H1 (cell line): ENCODE data around the gene PSMB9. TPM values are rescaled to one million over a fixed set of nuclear protein-coding genes. Genes with fewer than 3 reads are reported as not detected.

Source experiments
- CTCF ChIA-PET: fragments of 300-600 bp; sonication (Branson Sonifier 250); formaldehyde crosslinking; loops from one replicate; lab custom pipeline; 2021; ENCODE audit not compliant: partially characterized antibody; lab: Charles Lee
- POLR2A ChIA-PET: fragments of 300-600 bp; sonication (Branson Sonifier 250); formaldehyde crosslinking; loops from one replicate; lab custom pipeline; 2021; ENCODE audit warnings: inconsistent platforms; ENCODE audit not compliant: partially characterized antibody; lab: Charles Lee
- DNase-seq, 2 experiments: peaks; one replicate each; pipeline versions ENCODE4 v3.0.0 to v3.0.0-alpha.2; 2010 to 2022; ENCODE audit warnings: low spot score in 2 of 2, low read depth in 1 of 2, mixed read lengths in 1 of 2
- FAIRE-seq: peaks from 2 replicates; lab custom pipeline; 2011; peaks lifted over from hg19 to GRCh38; lab: Jason Lieb, UNC
- H2AFZ ChIP-seq: 2 replicates; pipeline ENCODE4 v1.8.1; 2012; ENCODE audit warnings: low read length, inconsistent platforms
- H2AK5ac ChIP-seq: 2 replicates; pipeline ENCODE4 v1.6.1; 2013; ENCODE audit warnings: low read depth, low read length
- H2BK120ac ChIP-seq: replicated peaks from 2 replicates; pipeline ENCODE3; 2013; ENCODE audit warnings: low read depth, low read length, inconsistent platforms
- H2BK12ac ChIP-seq: 2 replicates; pipeline ENCODE4 v1.6.1; 2013; ENCODE audit warnings: low read depth, low read length
- H2BK15ac ChIP-seq: 2 replicates; pipeline ENCODE4 v1.6.1; 2013; ENCODE audit warnings: low read length
- H2BK20ac ChIP-seq: 2 replicates; pipeline ENCODE4 v1.6.1; 2013; ENCODE audit warnings: low read length
- H2BK5ac ChIP-seq: 2 replicates; pipeline ENCODE4 v1.6.1; 2013; ENCODE audit warnings: low read depth, low read length
- H3K14ac ChIP-seq: 2 replicates; pipeline ENCODE4 v1.6.1; 2013; ENCODE audit warnings: inconsistent platforms; ENCODE audit not compliant: insufficient read length
- H3K18ac ChIP-seq: 2 replicates; pipeline ENCODE4 v1.6.1; 2013; ENCODE audit warnings: low read length; ENCODE audit errors: extremely low read depth
- H3K23ac ChIP-seq: 2 replicates; pipeline ENCODE4 v1.6.1; 2013; ENCODE audit warnings: inconsistent platforms; ENCODE audit not compliant: insufficient read length
- H3K23me2 ChIP-seq: 2 replicates; pipeline ENCODE4 v1.6.1; 2013; ENCODE audit warnings: low read depth, low read length
- H3K27ac ChIP-seq: 2 replicates; pipeline ENCODE4 v1.6.1; 2011; ENCODE audit warnings: low read depth, low read length, inconsistent platforms
- H3K27me3 ChIP-seq, 4 experiments: replicated peaks in 1 of 4; 1 replicate in 1 of 4; 2 replicates in 3 of 4; pipeline versions ENCODE4 v1.6.1 to v1.8.1; 2011 to 2013; ENCODE audit warnings: low read length in 3 of 4, mild to moderate bottlenecking in 3 of 4, inconsistent platforms in 2 of 4, mixed read lengths in 2 of 4, moderate library complexity in 1 of 4; ENCODE audit not compliant: control insufficient read depth in 3 of 4, insufficient read depth in 3 of 4; ENCODE audit errors: extremely low read depth in 1 of 4
- H3K36me3 ChIP-seq, 4 experiments: 2 replicates each; pipeline versions ENCODE4 v1.6.1 to v1.8.1; 2011 to 2013; ENCODE audit warnings: mild to moderate bottlenecking in 4 of 4, low read length in 3 of 4, moderate library complexity in 2 of 4, control low read depth in 1 of 4, inconsistent platforms in 1 of 4; ENCODE audit not compliant: insufficient read depth in 4 of 4, control insufficient read depth in 2 of 4
- H3K4ac ChIP-seq: replicated peaks from 2 replicates; pipeline ENCODE3; 2013; ENCODE audit warnings: low read length, low read depth, mixed read lengths, inconsistent platforms; ENCODE audit not compliant: insufficient read length
- H3K4me1 ChIP-seq, 4 experiments: replicated peaks in 1 of 4; 1 replicate in 1 of 4; 2 replicates in 3 of 4; pipeline versions ENCODE4 v1.6.1 to v1.8.1; 2011 to 2013; ENCODE audit warnings: low read length in 3 of 4, inconsistent platforms in 2 of 4, mixed read lengths in 1 of 4; ENCODE audit not compliant: insufficient read depth in 4 of 4, control insufficient read depth in 3 of 4
- H3K4me2 ChIP-seq, 2 experiments: 2 replicates each; pipeline versions ENCODE4 v1.6.1 to v1.8.1; 2011 to 2013; ENCODE audit warnings: low read depth in 2 of 2, low read length in 2 of 2, control low read depth in 1 of 2, inconsistent platforms in 1 of 2, mild to moderate bottlenecking in 1 of 2; ENCODE audit not compliant: insufficient read depth in 1 of 2
- H3K4me3 ChIP-seq, 4 experiments: fragments of 200-600, 300-600 bp in 1 of 4; sonication (generic), shearing (Covaris generic), sonication (Bioruptor Twin) in 1 of 4; 2 replicates each; pipeline versions ENCODE4 v1.5.1 to v1.8.1; 2011 to 2016; ENCODE audit warnings: low read length in 4 of 4, low read depth in 3 of 4, control low read depth in 2 of 4, inconsistent platforms in 2 of 4, mild to moderate bottlenecking in 2 of 4, mixed read lengths in 1 of 4, moderate library complexity in 1 of 4; ENCODE audit not compliant: insufficient read depth in 2 of 4; ENCODE audit errors: extremely low read depth in 1 of 4
- H3K56ac ChIP-seq: replicated peaks from 2 replicates; pipeline ENCODE3; 2013; ENCODE audit warnings: low read depth, mild to moderate bottlenecking, mixed read lengths, low read length, inconsistent platforms; ENCODE audit not compliant: insufficient read length
- H3K79me1 ChIP-seq: 2 replicates; pipeline ENCODE4 v1.6.1; 2013; ENCODE audit warnings: low read depth, low read length, control low read depth
- H3K79me2 ChIP-seq, 2 experiments: 2 replicates each; pipeline versions ENCODE4 v1.6.1 to v1.8.1; 2012 to 2013; ENCODE audit warnings: low read length in 2 of 2, mild to moderate bottlenecking in 2 of 2, inconsistent platforms in 1 of 2; ENCODE audit not compliant: insufficient read depth in 2 of 2, control insufficient read depth in 1 of 2
- H3K9ac ChIP-seq, 4 experiments: replicated peaks in 1 of 4; 1 replicate in 1 of 4; 2 replicates in 3 of 4; pipeline versions ENCODE4 v1.6.1 to v1.8.1; 2011 to 2013; ENCODE audit warnings: low read depth in 3 of 4, low read length in 3 of 4, control low read depth in 2 of 4, mild to moderate bottlenecking in 2 of 4, moderate library complexity in 2 of 4, inconsistent platforms in 1 of 4; ENCODE audit errors: extremely low read depth in 1 of 4
- H3K9me3 ChIP-seq, 2 experiments: 2 replicates each; pipeline versions ENCODE4 v1.6.1 to v1.8.1; 2012 to 2013; ENCODE audit warnings: mild to moderate bottlenecking in 2 of 2, moderate library complexity in 2 of 2, control low read depth in 1 of 2, inconsistent platforms in 1 of 2, low read depth in 1 of 2, low read length in 1 of 2, mixed read lengths in 1 of 2; ENCODE audit not compliant: insufficient read depth in 2 of 2
- H4K20me1 ChIP-seq, 2 experiments: replicated peaks in 1 of 2; 2 replicates each; pipeline versions ENCODE3 to v1.8.1; 2011 to 2013; ENCODE audit warnings: inconsistent platforms in 2 of 2, low read length in 2 of 2, mild to moderate bottlenecking in 1 of 2; ENCODE audit not compliant: insufficient read depth in 2 of 2, control insufficient read depth in 1 of 2
- H4K5ac ChIP-seq: 2 replicates; pipeline ENCODE4 v1.6.1; 2013; ENCODE audit warnings: low read length, low read depth, mixed read lengths, inconsistent platforms; ENCODE audit not compliant: insufficient read length
- H4K8ac ChIP-seq: 2 replicates; pipeline ENCODE4 v1.8.0; 2013; ENCODE audit warnings: mild to moderate bottlenecking, moderate library complexity, low read length, inconsistent platforms; ENCODE audit not compliant: insufficient read depth; ENCODE audit errors: extremely low read depth
- H4K91ac ChIP-seq: replicated peaks from 2 replicates; pipeline ENCODE3; 2013; ENCODE audit warnings: low read length, mixed read lengths, inconsistent platforms; ENCODE audit not compliant: insufficient read length
- ATF3 ChIP-seq: IDR thresholded peaks from 2 replicates; pipeline ENCODE4 v1.6.1; 2011; ENCODE audit warnings: low read depth, mild to moderate bottlenecking, low read length; ENCODE audit not compliant: insufficient read depth
- CBX5 ChIP-seq: fragments of 300-800, 300-1000 bp; sonication (generic); IDR thresholded peaks from 2 replicates; pipeline ENCODE4 v1.7.1; 2016; ENCODE audit warnings: antibody characterized with exemption, low read length, low read depth
- E2F6 ChIP-seq: IDR thresholded peaks from 2 replicates; pipeline ENCODE4 v1.6.1; 2012; ENCODE audit warnings: inconsistent platforms
- EZH2 ChIP-seq: fragments of 200-600 bp; sonication (generic); IDR thresholded peaks from 2 replicates; pipeline ENCODE4 v1.7.1; 2012; ENCODE audit warnings: low read depth, mild to moderate bottlenecking, moderate library complexity, low read length, inconsistent platforms; ENCODE audit not compliant: severe bottlenecking
- GABPA ChIP-seq: IDR thresholded peaks from 2 replicates; pipeline ENCODE4 v1.6.1; 2011; ENCODE audit warnings: mild to moderate bottlenecking, low read length, moderate library complexity, borderline replicate concordance; ENCODE audit not compliant: insufficient read depth
- GTF2F1 ChIP-seq: IDR thresholded peaks from 2 replicates; pipeline ENCODE4 v1.6.1; 2012; ENCODE audit warnings: low read depth, low read length, improper control_type of control experiment, borderline replicate concordance
- KDM5A ChIP-seq: fragments of 200-600 bp; IDR thresholded peaks from 2 replicates; pipeline ENCODE4 v1.7.1; 2012; ENCODE audit warnings: mild to moderate bottlenecking, low read length, inconsistent platforms, mixed read lengths
- MAFK ChIP-seq: IDR thresholded peaks from 2 replicates; pipeline ENCODE4 v1.6.1; 2012; ENCODE audit warnings: low read depth, mild to moderate bottlenecking, improper control_type of control experiment, low read length
- SRF ChIP-seq: IDR thresholded peaks from 2 replicates; pipeline ENCODE4 v1.6.1; 2011; ENCODE audit warnings: mild to moderate bottlenecking, low read depth, low read length, moderate library complexity
- TCF12 ChIP-seq: IDR thresholded peaks from 2 replicates; pipeline ENCODE4 v1.6.1; 2011; ENCODE audit warnings: low read depth, mild to moderate bottlenecking, low read length
- WGBS, 2 experiments: shearing (Covaris generic) in 1 of 2; methylation state at CpG; one replicate each; pipeline versions ENCODE4 v1.1.6 to v1.1.7; 2013 to 2015; ENCODE audit warnings: low lambda C conversion rate in 2 of 2, mixed read lengths in 2 of 2, inconsistent platforms in 1 of 2, low coverage in 1 of 2, missing lambda C conversion rate in 1 of 2; ENCODE audit not compliant: insufficient replicate concordance in 2 of 2, insufficient coverage in 1 of 2, insufficient read length in 1 of 2; ENCODE audit errors: extremely low coverage in 1 of 2, missing lambda C conversion rate in 1 of 2; 5-methylcytosine and 5-hydroxymethylcytosine counted together
- polyA plus RNA-seq, 7 experiments: library from polyadenylated mRNA; depleted of rRNA in 3 of 7; stranded (reverse) in 5 of 7; unstranded in 2 of 7; fragments of >200 nt in 5 of 7; fragments of 200-250 nt in 2 of 7; gene quantifications; 1 replicate in 5 of 7; 2 replicates in 1 of 7; 4 replicates in 1 of 7; pipeline versions ENCODE4 v1.2.1 to v1.2.3, GENCODE V29; 2011 to 2013; ENCODE audit warnings: missing spikeins in 2 of 7, mixed read lengths in 2 of 7
- total RNA-seq: library from RNA; stranded (reverse); fragmentation: NEBNext Ultra II Directional; extraction: Animal tissue kit (Norgen Biotek cat#: 25700); gene quantifications from 2 replicates; pipeline ENCODE4 v1.2.1, GENCODE V29; 2021

The PSMB9 gene
- total and polyA plus RNA-seq, 2 of the 8 experiments (the other 6 are each of a cell fraction or from before 2014, with no cell fraction given): 4.5 to 22.8 TPM

GRCh38 chr6:32852018-32852843 lies 1.8 kb upstream of the PSMB9 start:
- Histone ChIP-seq H3K4me2 (peak overlapping the region; percentile 98 to 99), H3K4ac (no peak overlapping the region), H3K79me2 (no peaks in the 10 kb centered on the region), H2AFZ (peak overlapping the region; percentile 78; the same call in 1 of the 2 replicates), H3K27ac (no peak overlapping the region), H3K56ac (no peak overlapping the region), H3K9me3 (no peaks in the 10 kb centered on the region), H3K9ac (peak overlapping the region in 2 of 4 experiments; percentile 54 to 61; a peak in 2 of 7 replicates), H3K4me3 (peak overlapping the region; percentile 59 to 77 (median 76)), H3K14ac (no peak overlapping the region), H2BK20ac (no peak overlapping the region), H3K27me3 (peaks cover 6 to 41% (median 36%) of the 10 kb centered on the region in 4 experiments), H4K20me1 (no peaks in the 10 kb centered on the region), H4K91ac (no peak overlapping the region), H3K18ac (no peak overlapping the region), H3K23me2 (peaks cover 13% of the 10 kb centered on the region), H2AK5ac (no peak overlapping the region), H3K23ac (no peak overlapping the region), H3K36me3 (peaks cover 0 to 9% (median 0%) of the 10 kb centered on the region in 4 experiments; a peak in 4 of 8 replicates), H2BK5ac (no peak overlapping the region), H4K8ac (no peak overlapping the region), H3K4me1 (peaks cover 0 to 4% (median 1%) of the 10 kb centered on the region in 4 experiments; a peak in 4 of 7 replicates), H2BK12ac (no peak overlapping the region), H3K79me1 (no peaks in the 10 kb centered on the region), H4K5ac (no peak overlapping the region), H2BK15ac (no peak overlapping the region), H2BK120ac (no peak overlapping the region)
- FAIRE-seq (no peak), DNase-seq (no peak)
- ChIA-PET POLR2A (interaction anchor here (1.3 to 4.0 kb wide), 3 partner anchors 13 to 118 kb away, joined by 5 to 49 read pairs (median 6); partner anchors contain the start of genes BRD2 and TAP2), CTCF (interaction anchor here (1.0 to 19.9 kb wide), 9 partner anchors 8 to 82 kb away, joined by 3 to 402 read pairs (median 8); partner anchors contain the start of genes PSMB8 and TAP2)
- WGBS, 2 experiments: 63 to 100% methylated on average over 1 to 23 of the region's 23 CpGs
- TF ChIP-seq TCF12 (no peak), ATF3 (no peak), GABPA (no peak), EZH2 (no peak), MAFK (no peak), E2F6 (no peak), KDM5A (no peak), SRF (no peak), GTF2F1 (no peak), CBX5 (no peak)
